Hepatocyte (in vitro differentiated cells): ENCODE data around the gene CALU. TPM values are rescaled to one million over a fixed set of nuclear protein-coding genes. Genes with fewer than 3 reads are reported as not detected.

Experiments used
- DNase-seq: peaks from one replicate; pipeline ENCODE4 v3.0.0-alpha.2; 2016; ENCODE audit warnings: low spot score
- H2AFZ ChIP-seq: fragments of 200-600 bp; sonication (generic); 2 replicates; pipeline ENCODE4 v1.6.0; 2016; ENCODE audit warnings: antibody characterized with exemption, mild to moderate bottlenecking
- H3K27ac ChIP-seq: fragments of 200-600 bp; sonication (generic); 2 replicates; pipeline ENCODE4 v1.5.1; 2016; ENCODE audit warnings: mild to moderate bottlenecking
- H3K27me3 ChIP-seq: fragments of 200-600 bp; sonication (generic); 2 replicates; pipeline ENCODE4 v1.6.1; 2016
- H3K36me3 ChIP-seq: fragments of 200-600 bp; sonication (generic); replicated peaks from 2 replicates; pipeline ENCODE4 v1.5.1; 2016; ENCODE audit warnings: low read depth; ENCODE audit not compliant: insufficient read depth
- H3K4me1 ChIP-seq: fragments of 200-600 bp; sonication (generic); 2 replicates; pipeline ENCODE4 v1.5.1; 2016; ENCODE audit warnings: mild to moderate bottlenecking, moderate library complexity; ENCODE audit not compliant: insufficient read depth
- H3K4me2 ChIP-seq: fragments of 200-600 bp; sonication (generic); 2 replicates; pipeline ENCODE4 v1.6.0; 2016
- H3K4me3 ChIP-seq: fragments of 200-600 bp; sonication (generic); 2 replicates; pipeline ENCODE4 v1.5.1; 2016; ENCODE audit warnings: mild to moderate bottlenecking
- H3K79me2 ChIP-seq: fragments of 200-600 bp; sonication (generic); 2 replicates; pipeline ENCODE4 v1.6.0; 2017; ENCODE audit warnings: mild to moderate bottlenecking
- H3K9me2 ChIP-seq: fragments of 200-600 bp; sonication (generic); replicated peaks from 2 replicates; pipeline ENCODE4 v1.6.0; 2017; ENCODE audit warnings: mild to moderate bottlenecking; ENCODE audit not compliant: insufficient read depth
- H3K9me3 ChIP-seq: fragments of 200-600 bp; sonication (generic); 2 replicates; pipeline ENCODE4 v1.5.1; 2016; ENCODE audit warnings: low read depth, mild to moderate bottlenecking
- H4K20me1 ChIP-seq: fragments of 200-600 bp; sonication (generic); 2 replicates; pipeline ENCODE4 v1.6.0; 2016; ENCODE audit warnings: mild to moderate bottlenecking; ENCODE audit not compliant: insufficient read depth, poor library complexity, severe bottlenecking
- EZH2 ChIP-seq: fragments of 200-600 bp; sonication (generic); IDR thresholded peaks from 2 replicates; pipeline ENCODE4 v1.6.1; 2016; ENCODE audit warnings: antibody characterized with exemption, mild to moderate bottlenecking, borderline replicate concordance
- EZH2phosphoT487 ChIP-seq: fragments of 200-600 bp; sonication (generic); IDR thresholded peaks from one replicate; pipeline ENCODE4 v1.6.1; 2018; ENCODE audit warnings: antibody characterized with exemption, mild to moderate bottlenecking, low read depth, moderate library complexity; ENCODE audit not compliant: unreplicated experiment, severe bottlenecking
- WGBS: methylation state at CpG from one replicate; pipeline ENCODE4 v1.1.6; 2016; ENCODE audit warnings: low lambda C conversion rate; ENCODE audit errors: missing lambda C conversion rate; 5-methylcytosine and 5-hydroxymethylcytosine counted together
- polyA plus RNA-seq: library from polyadenylated mRNA; unstranded; fragments of >200 nt; fragmentation: Nextera tagmentation; extraction: Ambion mirVana; gene quantifications from 2 replicates; pipeline ENCODE4 v1.2.1, GENCODE V29; 2016
- total RNA-seq: library from RNA; depleted of rRNA; stranded (reverse); fragments of >200 nt; gene quantifications from 2 replicates; pipeline ENCODE4 v1.2.3, GENCODE V29; 2014
- TF ChIP-seq, protein P1 (sequence below): fragments of 200-600 bp; sonication (generic); IDR thresholded peaks from 2 replicates; pipeline ENCODE4 v1.5.1; 2016; ENCODE audit warnings: antibody characterized with exemption, mild to moderate bottlenecking; ENCODE audit not compliant: poor library complexity

Gene CALU
- total and polyA plus RNA-seq, 2 experiments from 2014 or later: 248 to 291 TPM

DNA sequence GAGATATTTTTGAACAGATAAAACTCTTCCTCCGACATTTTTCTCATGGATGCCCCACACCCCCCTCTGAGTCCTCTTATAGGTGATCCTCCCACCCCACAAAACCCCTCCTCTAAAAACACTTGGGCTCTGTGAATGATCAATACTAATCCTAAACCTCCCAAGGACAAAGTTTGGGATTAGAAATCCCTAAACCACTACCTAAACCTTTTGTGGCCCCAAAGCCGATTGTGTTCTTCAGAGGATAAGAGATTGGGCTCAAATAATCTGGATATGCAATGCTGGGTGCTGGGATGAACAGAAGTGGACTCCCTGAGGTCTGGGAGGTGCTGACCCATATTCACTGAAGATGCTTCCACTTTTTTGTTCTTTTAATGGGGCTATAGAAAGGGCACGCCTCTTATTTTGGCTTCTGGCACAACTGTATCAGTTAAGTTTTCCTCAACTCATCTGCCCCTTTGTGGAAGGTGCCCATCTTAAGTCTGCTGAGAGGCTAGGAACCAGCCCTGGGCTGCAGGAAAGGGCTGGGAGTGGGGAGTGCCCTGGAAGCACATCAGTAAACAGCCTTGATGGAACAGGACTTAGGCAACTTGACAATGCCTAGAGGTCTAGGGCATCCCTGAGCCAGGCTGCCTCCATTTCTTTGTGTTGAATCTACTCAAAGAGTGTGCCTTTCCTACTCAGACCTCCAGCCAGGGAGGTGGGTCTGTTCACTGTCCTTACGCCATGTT lies 36.8 kb downstream of the CALU start, which contains the start of gene OPN1SW:
OPN1SW (minus strand) TSS at position 51 of the 731 bp plus-strand sequence; CDS start at position 38, 13 bp downstream.
- H3K4me2 ChIP-seq: no peak within 1 kb of the TSS
- H3K36me3 ChIP-seq: peaks cover 4% of the 10 kb centered on the region
- no peaks in the 10 kb centered on the region for H3K79me2 ChIP-seq
- no peaks in the 10 kb centered on the region for H3K27me3 ChIP-seq
- H3K9me2 ChIP-seq: no peaks in the 10 kb centered on the region
- no peak within 1 kb of the TSS for H3K4me3 ChIP-seq
- H2AFZ ChIP-seq: no peak within 1 kb of the TSS
- H3K9me3 ChIP-seq: peaks cover 3% of the 10 kb centered on the region
- no peak within 1 kb of the TSS for H3K27ac ChIP-seq
- WGBS: over 99% methylated on average over 4 of the region's 4 CpGs
- TF ChIP-seq EZH2 (no peak), EZH2phosphoT487 (no peak)
- TF ChIP-seq, protein P1, sequence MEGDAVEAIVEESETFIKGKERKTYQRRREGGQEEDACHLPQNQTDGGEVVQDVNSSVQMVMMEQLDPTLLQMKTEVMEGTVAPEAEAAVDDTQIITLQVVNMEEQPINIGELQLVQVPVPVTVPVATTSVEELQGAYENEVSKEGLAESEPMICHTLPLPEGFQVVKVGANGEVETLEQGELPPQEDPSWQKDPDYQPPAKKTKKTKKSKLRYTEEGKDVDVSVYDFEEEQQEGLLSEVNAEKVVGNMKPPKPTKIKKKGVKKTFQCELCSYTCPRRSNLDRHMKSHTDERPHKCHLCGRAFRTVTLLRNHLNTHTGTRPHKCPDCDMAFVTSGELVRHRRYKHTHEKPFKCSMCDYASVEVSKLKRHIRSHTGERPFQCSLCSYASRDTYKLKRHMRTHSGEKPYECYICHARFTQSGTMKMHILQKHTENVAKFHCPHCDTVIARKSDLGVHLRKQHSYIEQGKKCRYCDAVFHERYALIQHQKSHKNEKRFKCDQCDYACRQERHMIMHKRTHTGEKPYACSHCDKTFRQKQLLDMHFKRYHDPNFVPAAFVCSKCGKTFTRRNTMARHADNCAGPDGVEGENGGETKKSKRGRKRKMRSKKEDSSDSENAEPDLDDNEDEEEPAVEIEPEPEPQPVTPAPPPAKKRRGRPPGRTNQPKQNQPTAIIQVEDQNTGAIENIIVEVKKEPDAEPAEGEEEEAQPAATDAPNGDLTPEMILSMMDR: no peak
- H3K4me1 ChIP-seq: no peaks in the 10 kb centered on the region
- H4K20me1 ChIP-seq: peaks cover 2% of the 10 kb centered on the region
- no peak for DNase-seq

GRCh38 chr7:128777156-128778123 lies 38.3 kb downstream of the CALU start:
- Histone ChIP-seq H3K27ac (no peak overlapping the region), H3K4me1 (no peaks in the 10 kb centered on the region), H2AFZ (no peak overlapping the region), H4K20me1 (no peaks in the 10 kb centered on the region), H3K36me3 (no peaks in the 10 kb centered on the region), H3K79me2 (no peaks in the 10 kb centered on the region), H3K4me3 (no peak overlapping the region), H3K9me3 (peaks cover 3% of the 10 kb centered on the region), H3K27me3 (no peaks in the 10 kb centered on the region), H3K4me2 (no peak overlapping the region), H3K9me2 (no peaks in the 10 kb centered on the region)
- TF ChIP-seq EZH2phosphoT487: no peak
- TF ChIP-seq EZH2: no peak
- TF ChIP-seq, protein P1: no peak
- WGBS: 80% methylated on average over 5 of the region's 5 CpGs
- DNase-seq: no peak

DNA sequence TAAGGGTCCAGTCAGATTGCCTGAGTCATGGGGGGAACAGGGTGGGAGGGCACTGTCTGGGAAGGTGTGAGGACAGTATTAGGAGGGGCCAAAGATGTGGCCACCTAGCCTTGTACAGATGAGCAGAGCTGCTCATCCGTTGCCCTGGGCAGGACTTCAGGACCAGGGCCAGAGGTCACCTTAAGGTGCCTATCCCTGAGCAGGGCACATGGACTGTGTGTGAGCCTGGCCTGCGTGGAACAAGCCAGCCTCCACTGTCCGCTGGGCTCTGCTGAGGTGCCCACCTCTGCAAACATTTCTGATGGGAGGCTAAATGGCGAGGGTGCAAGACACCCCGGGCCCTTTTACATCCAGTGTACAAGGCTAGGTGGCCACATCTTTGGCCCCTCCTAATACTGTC lies 39.8 kb downstream of the CALU start:
- DNase-seq: no peak
- Histone ChIP-seq H3K27ac (no peak overlapping the region), H3K9me3 (peaks cover 3% of the 10 kb centered on the region), H3K27me3 (no peaks in the 10 kb centered on the region), H3K4me1 (peaks cover 5% of the 10 kb centered on the region), H3K36me3 (no peaks in the 10 kb centered on the region), H3K79me2 (no peaks in the 10 kb centered on the region), H3K9me2 (no peaks in the 10 kb centered on the region), H2AFZ (no peak overlapping the region), H4K20me1 (no peaks in the 10 kb centered on the region), H3K4me3 (no peak overlapping the region), H3K4me2 (no peak overlapping the region)
- WGBS: 97% methylated on average over 5 of the region's 5 CpGs
- TF ChIP-seq, protein P1: no peak
- TF ChIP-seq EZH2: no peak
- no peak for TF ChIP-seq EZH2phosphoT487
